ENCODE results near the gene NIT1.

Gene NIT1

GRCh38 chr1:161130266-161130665, 12.4 kb downstream of the NIT1 start:
- no peak for DNase-seq
- H3K9me3 ChIP-seq (ENCODE audit: severe bottlenecking) = no peaks in the 10 kb centered on the region
- peaks cover 63% of the 10 kb centered on the region for H3K36me3 ChIP-seq
- no peak for TF ChIP-seq CTCF (IDR thresholded peaks at IDR 0.05; ENCODE audit: low read depth, low read length)
- no peak overlapping the region for H3K27ac ChIP-seq
- H3K4me3 ChIP-seq (ENCODE audit: low read depth, low read length) = no peak overlapping the region
- no peaks in the 10 kb centered on the region for H3K27me3 ChIP-seq (ENCODE audit: insufficient read depth, low read depth, severe bottlenecking)

- H3K9me3 ChIP-seq (ENCODE audit: severe bottlenecking) = no peaks in the 10 kb centered on the region
- peaks cover 50% of the 10 kb centered on the region for H3K36me3 ChIP-seq
- no peak for DNase-seq
- H3K27ac ChIP-seq = peak overlapping the region; percentile 95
- TF ChIP-seq CTCF (IDR thresholded peaks at IDR 0.05; ENCODE audit: low read depth, low read length) = no peak
- peak overlapping the region; percentile 79 for H3K4me3 ChIP-seq (ENCODE audit: low read depth, low read length)
- H3K27me3 ChIP-seq (ENCODE audit: insufficient read depth, low read depth, severe bottlenecking) = no peaks in the 10 kb centered on the region
Measured at GRCh38 chr1:161131523-161132409, 13.9 kb downstream of the NIT1 start.

- Histone ChIP-seq H3K27ac (peak within 1 kb of the TSS; percentile 95), H3K4me3 (ENCODE audit: low read depth, low read length) (peak within 1 kb of the TSS; percentile 79), H3K36me3 (peaks cover 41% of the 10 kb centered on the region), H3K27me3 (ENCODE audit: insufficient read depth, low read depth, severe bottlenecking) (no peaks in the 10 kb centered on the region), H3K9me3 (ENCODE audit: severe bottlenecking) (no peaks in the 10 kb centered on the region)
- DNase-seq = peak; percentile 99
- peak; percentile 37 for TF ChIP-seq CTCF (IDR thresholded peaks at IDR 0.05; ENCODE audit: low read depth, low read length)
Measured at GRCh38 chr1:161132410-161133219, 14.7 kb downstream of the NIT1 start, which contains the start of gene DEDD. TSS of gene DEDD (minus strand) at chr1:161132667. CDS start at chr1:161124462, 8,205 bp downstream.

GRCh38 chr1:161133220-161133740, 15.4 kb downstream of the NIT1 start:
- peak overlapping the region; percentile 95 for H3K27ac ChIP-seq
- H3K9me3 ChIP-seq (ENCODE audit: severe bottlenecking) = no peaks in the 10 kb centered on the region
- no peak for TF ChIP-seq CTCF (IDR thresholded peaks at IDR 0.05; ENCODE audit: low read depth, low read length)
- no peaks in the 10 kb centered on the region for H3K27me3 ChIP-seq (ENCODE audit: insufficient read depth, low read depth, severe bottlenecking)
- DNase-seq = no peak
- peak overlapping the region; percentile 79 for H3K4me3 ChIP-seq (ENCODE audit: low read depth, low read length)
- peaks cover 35% of the 10 kb centered on the region for H3K36me3 ChIP-seq

- Histone ChIP-seq H3K4me3 (ENCODE audit: low read depth, low read length) (no peak overlapping the region), H3K9me3 (ENCODE audit: severe bottlenecking) (no peaks in the 10 kb centered on the region), H3K27ac (no peak overlapping the region), H3K27me3 (ENCODE audit: insufficient read depth, low read depth, severe bottlenecking) (no peaks in the 10 kb centered on the region), H3K36me3 (peaks cover 11% of the 10 kb centered on the region)
- DNase-seq = no peak
- TF ChIP-seq CTCF (IDR thresholded peaks at IDR 0.05; ENCODE audit: low read depth, low read length) = no peak
Measured at GRCh38 chr1:161137881-161138280, 20.0 kb downstream of the NIT1 start.
